Measurements from ENCODE around the gene ALDH3A1.

GRCh38 chr17:19744492-19744891 lies 3.6 kb downstream of the ALDH3A1 start:
- TF ChIP-seq EZH2 (IDR thresholded peaks at IDR 0.05) = no peak
- TF ChIP-seq POLR2AphosphoS5 (IDR thresholded peaks at IDR 0.05; ENCODE audit: borderline replicate concordance, low read depth, low read length) = no peak
